Osteoblast (primary cell): ENCODE results near the gene ANO6. TPM values are rescaled to one million over a fixed set of nuclear protein-coding genes. Genes with fewer than 3 reads are reported as not detected.
"Not testable (repeated sequence)": the region's sequence is repeated elsewhere in the genome, so short reads cannot be mapped to it uniquely, and the experiment has no call there.

ENCODE experiments used
- DNase-seq: peaks from one replicate; pipeline ENCODE4 v3.0.0; 2011; ENCODE audit warnings: low spot score, mixed read lengths; ENCODE audit not compliant: insufficient read length; ENCODE audit errors: missing footprints
- H2AFZ ChIP-seq: 2 replicates; pipeline ENCODE4 v1.6.0; 2011; ENCODE audit warnings: mild to moderate bottlenecking, low read length
- H3K27ac ChIP-seq: 2 replicates; pipeline ENCODE4 v1.5.1; 2011; ENCODE audit warnings: mild to moderate bottlenecking, low read depth, low read length, moderate library complexity
- H3K27me3 ChIP-seq: 2 replicates; pipeline ENCODE4 v1.6.0; 2012; ENCODE audit warnings: mild to moderate bottlenecking, control low read depth, inconsistent platforms, low read length, moderate library complexity; ENCODE audit not compliant: insufficient read depth
- H3K36me3 ChIP-seq: 2 replicates; pipeline ENCODE4 v1.5.1; 2011; ENCODE audit warnings: mild to moderate bottlenecking, low read length, control low read depth, moderate library complexity; ENCODE audit not compliant: insufficient read depth
- H3K4me1 ChIP-seq: 2 replicates; pipeline ENCODE4 v1.5.1; 2011; ENCODE audit warnings: mild to moderate bottlenecking, low read length, control low read depth, moderate library complexity; ENCODE audit not compliant: insufficient read depth
- H3K4me2 ChIP-seq: 2 replicates; pipeline ENCODE4 v1.6.0; 2011; ENCODE audit warnings: mild to moderate bottlenecking, low read length; ENCODE audit not compliant: insufficient read depth
- H3K4me3 ChIP-seq: fragments of 200-600 bp; sonication (generic); 3 replicates; pipeline ENCODE4 v1.5.1; 2012; ENCODE audit warnings: mild to moderate bottlenecking, low read length, inconsistent platforms; ENCODE audit not compliant: insufficient read depth
- H3K79me2 ChIP-seq: 2 replicates; pipeline ENCODE4 v1.6.0; 2012; ENCODE audit warnings: mild to moderate bottlenecking, low read length, control low read depth, inconsistent platforms; ENCODE audit not compliant: insufficient read depth
- H3K9me3 ChIP-seq: 2 replicates; pipeline ENCODE4 v1.5.1; 2011; ENCODE audit warnings: low read depth, low read length, control low read depth
- H4K20me1 ChIP-seq: 2 replicates; pipeline ENCODE4 v1.6.0; 2012; ENCODE audit warnings: mild to moderate bottlenecking, low read length, control low read depth; ENCODE audit not compliant: insufficient read depth
- total RNA-seq: library from RNA; depleted of rRNA; stranded (reverse); fragments of >200 nt; gene quantifications from 2 replicates; pipeline ENCODE4 v1.2.3, GENCODE V29; 2012
- TF ChIP-seq, protein P1 (sequence below): IDR thresholded peaks from 2 replicates; pipeline ENCODE4 v1.5.1; 2011; ENCODE audit warnings: mild to moderate bottlenecking, low read depth, low read length, moderate library complexity; ENCODE audit errors: extremely low read depth

The ANO6 gene
- total RNA-seq, 1 donor: 49.9 TPM

DNA sequence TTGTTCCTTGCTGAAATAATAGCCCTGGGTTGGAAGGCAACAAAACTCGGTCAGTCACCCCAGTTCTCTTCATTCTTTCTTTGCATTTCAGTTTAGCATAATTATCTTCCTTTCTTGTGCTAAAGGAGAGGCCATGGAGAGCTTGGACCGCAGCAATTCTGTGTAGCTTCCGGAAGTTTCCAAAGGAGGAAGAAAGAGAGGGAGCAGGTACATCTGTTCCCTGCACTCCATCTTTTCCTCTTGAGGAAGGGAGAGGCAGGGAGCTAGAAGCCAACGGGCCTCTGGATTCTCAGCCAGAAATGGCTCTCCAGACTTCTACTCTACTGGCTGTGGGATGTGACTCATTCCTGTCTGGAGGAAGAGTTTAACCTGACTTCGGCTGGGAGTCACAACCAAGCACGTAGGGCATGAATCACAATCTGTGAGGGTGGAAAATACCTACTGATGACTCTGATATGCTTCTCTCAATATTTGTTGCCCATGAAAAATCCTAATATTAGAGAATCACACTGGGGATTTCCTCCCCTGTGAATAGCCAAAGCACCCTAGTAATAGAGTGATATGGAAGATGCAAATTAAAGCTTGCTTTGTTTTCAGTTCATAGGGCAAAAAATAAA lies 17.0 kb downstream of the ANO6 start:
- Histone ChIP-seq H4K20me1 (peaks cover 3% of the 10 kb centered on the region), H3K27me3 (no peaks in the 10 kb centered on the region), H3K4me2 (peak overlapping the region; percentile 67), H2AFZ (no peak overlapping the region), H3K4me3 (peak overlapping the region; percentile 10), H3K27ac (peak overlapping the region; percentile 99), H3K36me3 (no peaks in the 10 kb centered on the region), H3K79me2 (peaks cover 34% of the 10 kb centered on the region), H3K4me1 (peaks cover 50% of the 10 kb centered on the region), H3K9me3 (no peaks in the 10 kb centered on the region)
- TF ChIP-seq, protein P1, sequence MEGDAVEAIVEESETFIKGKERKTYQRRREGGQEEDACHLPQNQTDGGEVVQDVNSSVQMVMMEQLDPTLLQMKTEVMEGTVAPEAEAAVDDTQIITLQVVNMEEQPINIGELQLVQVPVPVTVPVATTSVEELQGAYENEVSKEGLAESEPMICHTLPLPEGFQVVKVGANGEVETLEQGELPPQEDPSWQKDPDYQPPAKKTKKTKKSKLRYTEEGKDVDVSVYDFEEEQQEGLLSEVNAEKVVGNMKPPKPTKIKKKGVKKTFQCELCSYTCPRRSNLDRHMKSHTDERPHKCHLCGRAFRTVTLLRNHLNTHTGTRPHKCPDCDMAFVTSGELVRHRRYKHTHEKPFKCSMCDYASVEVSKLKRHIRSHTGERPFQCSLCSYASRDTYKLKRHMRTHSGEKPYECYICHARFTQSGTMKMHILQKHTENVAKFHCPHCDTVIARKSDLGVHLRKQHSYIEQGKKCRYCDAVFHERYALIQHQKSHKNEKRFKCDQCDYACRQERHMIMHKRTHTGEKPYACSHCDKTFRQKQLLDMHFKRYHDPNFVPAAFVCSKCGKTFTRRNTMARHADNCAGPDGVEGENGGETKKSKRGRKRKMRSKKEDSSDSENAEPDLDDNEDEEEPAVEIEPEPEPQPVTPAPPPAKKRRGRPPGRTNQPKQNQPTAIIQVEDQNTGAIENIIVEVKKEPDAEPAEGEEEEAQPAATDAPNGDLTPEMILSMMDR: no peak
- DNase-seq: peak; percentile 87

DNA sequence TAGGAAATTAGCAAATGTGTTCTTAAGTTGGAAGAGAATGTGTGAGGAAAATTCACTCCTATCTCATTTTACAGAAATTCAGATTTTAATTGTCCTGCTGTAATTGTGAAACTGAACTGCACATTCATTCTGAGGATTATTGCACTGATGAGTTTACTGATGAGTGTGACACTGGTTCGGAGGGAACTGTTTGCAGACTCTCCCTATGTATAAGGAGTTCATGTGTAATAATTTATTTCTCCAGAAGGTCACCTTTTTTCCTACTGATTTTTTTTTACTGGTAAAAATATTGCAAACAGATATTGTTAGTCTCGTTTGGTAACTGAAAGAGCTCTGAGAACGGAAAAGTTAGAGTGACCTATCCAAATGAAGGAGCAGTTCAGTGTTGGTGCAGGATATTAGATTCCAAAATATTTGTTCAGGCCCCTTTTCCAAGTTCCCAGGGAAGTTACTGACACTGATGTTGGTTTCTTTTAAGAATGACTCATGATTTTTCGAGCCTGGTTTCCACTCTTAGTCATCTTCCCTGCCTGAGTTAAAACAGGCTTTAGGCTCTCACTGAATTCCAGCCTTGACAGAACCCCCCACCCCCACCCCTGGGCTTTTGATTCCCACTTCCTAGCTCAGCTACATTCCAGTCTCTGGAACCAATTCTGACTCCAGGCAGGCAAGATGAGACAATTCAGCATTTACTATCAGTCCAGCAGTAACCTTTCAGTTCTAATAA lies 18.4 kb downstream of the ANO6 start:
- Histone ChIP-seq H3K79me2 (peaks cover 32% of the 10 kb centered on the region), H3K36me3 (no peaks in the 10 kb centered on the region), H3K4me2 (peak overlapping the region; percentile 76), H3K27ac (peak overlapping the region; percentile 99), H3K9me3 (no peaks in the 10 kb centered on the region), H4K20me1 (peaks cover 3% of the 10 kb centered on the region), H3K27me3 (no peaks in the 10 kb centered on the region), H3K4me3 (peak overlapping the region; percentile 36), H3K4me1 (peaks cover 50% of the 10 kb centered on the region), H2AFZ (no peak overlapping the region)
- TF ChIP-seq, protein P1: no peak
- peak; percentile 69 for DNase-seq

DNA sequence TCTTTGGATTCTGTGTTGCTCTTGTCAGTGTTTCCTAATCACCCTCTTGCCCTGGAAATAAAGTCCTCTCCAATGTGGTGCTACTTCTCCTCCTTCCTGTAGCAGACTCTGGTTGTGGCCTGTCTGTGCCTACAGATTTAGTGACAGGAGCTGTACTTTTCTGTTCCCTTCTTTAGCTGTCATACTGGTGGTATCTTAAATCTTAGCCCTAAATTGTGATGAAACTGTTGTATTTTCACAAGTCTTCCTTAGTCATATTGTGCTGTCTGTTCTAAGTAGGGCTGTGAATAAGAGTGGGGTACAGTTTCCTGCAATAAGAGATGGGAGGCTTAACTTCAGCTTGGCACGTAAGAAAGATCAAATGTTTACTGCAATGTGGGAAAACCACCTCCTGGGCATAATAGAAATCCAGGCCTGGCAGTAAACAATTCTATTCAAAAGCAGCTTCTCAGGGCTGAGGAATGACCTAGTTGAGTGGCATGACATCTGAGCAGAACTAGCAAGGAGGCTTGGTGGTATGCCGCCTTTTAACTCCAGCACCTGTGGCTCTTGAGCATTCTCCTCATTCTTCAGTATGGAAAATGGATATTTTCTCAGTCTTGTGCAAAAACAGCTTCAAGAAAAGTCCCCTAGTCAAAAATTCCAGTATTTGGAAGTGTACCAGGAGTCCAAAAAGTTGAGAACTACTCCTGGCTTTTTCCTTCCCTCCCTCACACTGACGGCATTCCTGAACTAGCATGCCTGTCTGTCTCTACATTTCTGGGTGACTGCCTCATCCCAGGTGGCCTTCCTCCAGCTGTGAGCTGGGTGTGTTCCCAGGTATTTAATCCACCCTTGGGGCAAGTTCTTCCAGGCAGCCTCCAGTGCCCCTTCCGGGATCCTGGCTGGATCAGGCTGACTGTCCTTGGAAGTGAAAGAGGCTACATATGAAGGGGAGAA lies 19.5 kb downstream of the ANO6 start:
- H3K4me3 ChIP-seq: peak overlapping the region; percentile 36

DNA sequence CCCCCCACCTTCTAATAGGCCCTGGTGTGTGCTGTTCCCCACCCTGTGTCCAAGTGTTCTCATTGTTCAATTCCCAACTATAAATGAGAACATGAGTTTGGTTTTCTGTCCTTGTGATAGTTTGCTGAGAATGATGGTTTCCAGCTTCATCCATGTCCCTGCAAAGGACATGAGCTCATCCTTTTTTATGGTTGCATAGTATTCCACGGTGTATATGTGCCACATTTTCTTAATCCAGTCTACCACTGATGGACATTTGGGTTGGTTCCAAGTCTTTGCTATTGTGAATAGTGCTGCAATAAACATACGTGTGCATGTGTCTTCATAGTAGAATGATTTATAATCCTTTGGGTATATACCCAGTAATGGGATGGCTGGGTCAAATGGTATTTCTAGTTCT lies 20.5 kb downstream of the ANO6 start:
- not testable (repeated sequence) for DNase-seq, H3K4me3 ChIP-seq, H4K20me1 ChIP-seq, H3K36me3 ChIP-seq, H3K9me3 ChIP-seq, H2AFZ ChIP-seq, H3K4me2 ChIP-seq, H3K27me3 ChIP-seq
- Histone ChIP-seq H3K79me2 (peaks cover 34% of the 10 kb centered on the region), H3K27ac (peak overlapping the region; percentile 99), H3K4me1 (peaks cover 43% of the 10 kb centered on the region)

More for the DNA sequence above, 19.5 kb downstream of the ANO6 start:
- Histone ChIP-seq H3K4me2 (peak overlapping the region; percentile 76), H3K27me3 (no peaks in the 10 kb centered on the region), H3K36me3 (no peaks in the 10 kb centered on the region), H3K79me2 (peaks cover 31% of the 10 kb centered on the region), H3K4me1 (peaks cover 50% of the 10 kb centered on the region), H3K9me3 (no peaks in the 10 kb centered on the region), H3K27ac (peak overlapping the region; percentile 99), H4K20me1 (peaks cover 3% of the 10 kb centered on the region), H2AFZ (no peak overlapping the region)
- DNase-seq: no peak
- TF ChIP-seq, protein P1: no peak
